Breast epithelium (tissue), 4 donors: ENCODE measurements around the gene MT1B. TPM values are rescaled to one million over a fixed set of nuclear protein-coding genes. Genes with fewer than 3 reads are reported as not detected.
A peak's percentile ranks its signal among the peaks of the same experiment; 100 is the strongest.

Experiments
- DNase-seq, 2 donors: peaks; one replicate each; pipeline ENCODE4 v3.0.0-alpha.2; 2019; ENCODE audit warnings: low spot score in 2 of 2
- H3K27ac ChIP-seq, 2 donors: fragments of 200-600 bp; sonication (generic) in 1 of 2; one replicate each; pipeline ENCODE4 v1.5.1; 2016 to 2019; ENCODE audit warnings: mild to moderate bottlenecking in 1 of 2
- H3K27me3 ChIP-seq, 2 donors: fragments of 200-600 bp; sonication (generic) in 1 of 2; one replicate each; pipeline versions ENCODE4 v1.5.1 to v1.6.0; 2017 to 2019; ENCODE audit warnings: control low read depth in 1 of 2, mild to moderate bottlenecking in 1 of 2
- H3K36me3 ChIP-seq: fragments of 200-600 bp; one replicate; pipeline ENCODE4 v1.5.1; 2019
- H3K4me1 ChIP-seq, 2 donors: fragments of 200-600 bp; sonication (generic); one replicate each; pipeline ENCODE4 v1.5.1; 2016 to 2019; ENCODE audit warnings: control low read depth in 1 of 2
- H3K4me3 ChIP-seq, 3 donors: fragments of 200-600 bp; sonication (generic); 1 replicate in 2 of 3; 2 replicates in 1 of 3; pipeline ENCODE4 v1.5.1; 2016 to 2019; ENCODE audit warnings: mild to moderate bottlenecking in 3 of 3, moderate library complexity in 2 of 3
- H3K9me3 ChIP-seq, 2 donors: fragments of 200-600 bp; sonication (generic) in 1 of 2; one replicate each; pipeline ENCODE4 v1.5.1; 2016 to 2019; ENCODE audit warnings: control low read depth in 1 of 2
- POLR2A ChIP-seq: fragments of 450-650 bp; IDR thresholded peaks from one replicate; pipeline ENCODE4 v1.6.1; 2016; ENCODE audit warnings: antibody characterized with exemption, mild to moderate bottlenecking, moderate library complexity
- POLR2AphosphoS5 ChIP-seq, 3 donors: sonication (generic); formaldehyde crosslinking; IDR thresholded peaks; one replicate each; pipeline ENCODE4 v1.6.1; 2017; ENCODE audit warnings: antibody characterized with exemption in 3 of 3
- intact Hi-C: fragments of 100-400 bp; cut with DNase I; formaldehyde crosslinking; loops from one replicate; pipeline ENCODE4 v1.15.1; 2023; ENCODE audit warnings: low total_unique reads
- total RNA-seq, 3 donors: library from RNA; depleted of rRNA; stranded (reverse); fragments of >200 nt; gene quantifications; one replicate each; pipeline ENCODE4 v1.1.0, GENCODE V29; 2016
- TF ChIP-seq, protein P1 (sequence below), 3 donors: fragments of 450-650 bp; IDR thresholded peaks; one replicate each; pipeline ENCODE4 v1.5.1; 2016 to 2017; ENCODE audit warnings: antibody characterized with exemption in 3 of 3, mild to moderate bottlenecking in 3 of 3, moderate library complexity in 3 of 3

MT1B gene
- total RNA-seq, 3 donors from 2014 or later, result not detected

- DNase-seq, result no peak
- Histone ChIP-seq H3K4me3 (peak overlapping the region; percentile 75 to 88 (median 75)), H3K27me3 (no peaks in the 10 kb centered on the region), H3K9me3 (no peaks in the 10 kb centered on the region), H3K4me1 (peaks cover 5 to 10% of the 10 kb centered on the region in 2 donors), H3K36me3 (no peaks in the 10 kb centered on the region), H3K27ac (peak overlapping the region; percentile 81 to 85)
- TF ChIP-seq, protein P1, sequence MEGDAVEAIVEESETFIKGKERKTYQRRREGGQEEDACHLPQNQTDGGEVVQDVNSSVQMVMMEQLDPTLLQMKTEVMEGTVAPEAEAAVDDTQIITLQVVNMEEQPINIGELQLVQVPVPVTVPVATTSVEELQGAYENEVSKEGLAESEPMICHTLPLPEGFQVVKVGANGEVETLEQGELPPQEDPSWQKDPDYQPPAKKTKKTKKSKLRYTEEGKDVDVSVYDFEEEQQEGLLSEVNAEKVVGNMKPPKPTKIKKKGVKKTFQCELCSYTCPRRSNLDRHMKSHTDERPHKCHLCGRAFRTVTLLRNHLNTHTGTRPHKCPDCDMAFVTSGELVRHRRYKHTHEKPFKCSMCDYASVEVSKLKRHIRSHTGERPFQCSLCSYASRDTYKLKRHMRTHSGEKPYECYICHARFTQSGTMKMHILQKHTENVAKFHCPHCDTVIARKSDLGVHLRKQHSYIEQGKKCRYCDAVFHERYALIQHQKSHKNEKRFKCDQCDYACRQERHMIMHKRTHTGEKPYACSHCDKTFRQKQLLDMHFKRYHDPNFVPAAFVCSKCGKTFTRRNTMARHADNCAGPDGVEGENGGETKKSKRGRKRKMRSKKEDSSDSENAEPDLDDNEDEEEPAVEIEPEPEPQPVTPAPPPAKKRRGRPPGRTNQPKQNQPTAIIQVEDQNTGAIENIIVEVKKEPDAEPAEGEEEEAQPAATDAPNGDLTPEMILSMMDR (IDR thresholded peaks at IDR 0.05), result no peak
- no peak for TF ChIP-seq POLR2A
- peak in 1 of 3 donors; percentile 57 for TF ChIP-seq POLR2AphosphoS5 (IDR thresholded peaks at IDR 0.05)
- intact Hi-C loops, result no loop called here
These were observed 31.9 kb downstream of the MT1B start for GRCh38 chr16:56683424-56684172.

DNA sequence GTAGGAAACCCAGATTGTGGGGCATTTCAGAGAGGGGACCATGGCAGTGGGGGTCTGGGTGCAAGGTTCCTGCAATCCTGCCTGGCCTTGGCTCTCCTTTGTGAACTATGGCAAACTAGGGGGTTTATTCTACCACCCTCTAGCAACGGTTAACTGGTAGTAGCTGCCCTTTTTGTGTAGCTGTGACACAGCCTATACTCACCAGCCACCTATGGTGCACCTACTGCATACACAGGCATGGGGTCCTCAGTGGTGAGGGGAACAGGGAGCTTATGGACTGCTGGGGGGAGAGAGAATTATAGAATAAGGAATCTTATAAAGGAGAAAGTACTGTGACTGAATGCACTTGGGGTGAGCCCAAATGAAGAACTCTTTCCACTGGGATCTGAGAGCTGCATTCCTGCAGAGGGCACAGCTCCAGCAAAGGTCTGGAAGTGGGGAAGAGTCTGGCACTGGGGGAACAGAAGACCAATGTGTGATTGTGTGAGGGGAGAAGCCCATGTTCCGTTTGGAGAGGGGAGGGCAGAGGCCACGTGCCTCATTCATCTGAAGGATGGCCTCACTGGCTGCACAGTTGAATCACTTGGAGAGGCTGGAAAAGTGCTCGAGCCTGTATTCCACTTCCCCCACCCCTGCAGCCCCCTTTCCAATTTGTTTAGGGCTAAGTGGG, 32.7 kb downstream of the MT1B start:
- intact Hi-C loops, result no loop called here
- peak overlapping the region; percentile 75 to 88 (median 75) for H3K4me3 ChIP-seq
- H3K27ac ChIP-seq, result peak overlapping the region; percentile 81 to 82

GRCh38 chr16:56684926-56685590, 33.4 kb downstream of the MT1B start:
- peak overlapping the region; percentile 75 to 88 (median 75) for H3K4me3 ChIP-seq
- peaks cover 5 to 10% of the 10 kb centered on the region in 2 donors for H3K4me1 ChIP-seq
- no peaks in the 10 kb centered on the region for H3K36me3 ChIP-seq
- H3K9me3 ChIP-seq, result no peaks in the 10 kb centered on the region
- intact Hi-C loops, result no loop called here
- H3K27ac ChIP-seq, result peak overlapping the region; percentile 81 to 82
- DNase-seq, result peak in 1 of 2 donors; percentile 76
- H3K27me3 ChIP-seq, result no peaks in the 10 kb centered on the region
- no peak for TF ChIP-seq POLR2AphosphoS5 (IDR thresholded peaks at IDR 0.05)
- TF ChIP-seq POLR2A, result no peak
- TF ChIP-seq, protein P1 (IDR thresholded peaks at IDR 0.05), result no peak

More for the DNA sequence above, 32.7 kb downstream of the MT1B start:
- peak in 2 of 3 donors; percentile 14 to 44 for TF ChIP-seq POLR2AphosphoS5 (IDR thresholded peaks at IDR 0.05)
- TF ChIP-seq, protein P1 (IDR thresholded peaks at IDR 0.05), result no peak
- no peaks in the 10 kb centered on the region for H3K36me3 ChIP-seq
- peaks cover 5 to 10% of the 10 kb centered on the region in 2 donors for H3K4me1 ChIP-seq
- DNase-seq, result peak in 1 of 2 donors; percentile 27
- H3K27me3 ChIP-seq, result no peaks in the 10 kb centered on the region
- no peaks in the 10 kb centered on the region for H3K9me3 ChIP-seq

GRCh38 chr16:56686758-56687157, 35.1 kb downstream of the MT1B start:
- intact Hi-C loops, result no loop called here
- TF ChIP-seq, protein P1 (IDR thresholded peaks at IDR 0.05), result no peak
- TF ChIP-seq POLR2AphosphoS5 (IDR thresholded peaks at IDR 0.05) (no peak), POLR2A (no peak)
- H3K27ac ChIP-seq, result peak overlapping the region in 1 of 2 donors; percentile 81

More at GRCh38 chr16:56686758-56687157, 35.1 kb downstream of the MT1B start:
- no peaks in the 10 kb centered on the region for H3K36me3 ChIP-seq
- H3K4me3 ChIP-seq, result no peak overlapping the region
- H3K9me3 ChIP-seq, result no peaks in the 10 kb centered on the region
- peaks cover 4 to 5% of the 10 kb centered on the region in 2 donors for H3K4me1 ChIP-seq
- DNase-seq, result no peak
- H3K27me3 ChIP-seq, result no peaks in the 10 kb centered on the region
